Measurements from ENCODE around the gene AJAP1.

DNA sequence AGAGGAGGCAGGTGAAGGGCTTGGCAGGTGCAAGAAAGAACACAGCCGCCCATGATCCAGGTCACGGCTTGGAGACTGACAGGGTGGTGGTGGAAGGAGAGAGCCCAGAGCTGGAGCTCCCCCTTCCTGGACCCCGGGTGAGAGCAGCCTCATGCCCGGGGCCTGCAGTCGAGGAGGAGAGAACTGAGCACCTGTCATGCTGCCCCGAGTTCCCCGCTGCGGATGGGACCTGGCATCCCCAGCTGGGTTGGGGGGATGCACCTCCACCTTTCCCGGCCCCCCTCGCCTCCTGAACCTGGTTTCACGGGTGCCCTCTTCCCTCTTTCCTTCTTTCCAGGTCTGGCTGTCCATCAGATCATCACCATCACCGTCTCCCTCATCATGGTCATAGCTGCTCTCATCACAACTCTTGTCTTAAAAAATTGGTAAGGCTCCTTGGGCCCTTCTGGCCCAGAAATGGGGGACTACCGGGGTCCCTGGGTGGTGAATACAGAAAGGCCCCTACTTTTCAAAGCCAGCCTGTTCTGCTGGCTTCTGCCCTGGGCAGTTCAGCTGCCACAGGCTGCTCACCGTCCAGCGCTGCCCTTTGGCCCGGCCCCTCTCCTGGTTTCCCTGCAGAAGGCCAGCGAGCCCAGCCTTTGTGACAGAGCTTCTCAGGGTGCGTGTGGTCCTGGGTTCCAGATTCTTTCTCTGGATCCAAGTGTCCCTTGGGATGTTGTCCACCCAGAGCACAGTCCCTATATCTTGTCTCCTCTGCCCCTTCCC, 115.3 kb downstream of the AJAP1 start:
- no peak for TF ChIP-seq POLR2A (IDR thresholded peaks at IDR 0.05; ENCODE audit: extremely low read depth, insufficient read length)
- TF ChIP-seq CTCF (IDR thresholded peaks at IDR 0.05; ENCODE audit: low read depth, low read length): no peak
- no peak for TF ChIP-seq MYC (IDR thresholded peaks at IDR 0.05; ENCODE audit: low read depth, low read length)
- no peak for TF ChIP-seq MAX (IDR thresholded peaks at IDR 0.05; ENCODE audit: low read depth, low read length)
